ENCODE results near the gene PRDM16.
"Not testable (repeated sequence)": the region's sequence is repeated elsewhere in the genome, so short reads cannot be mapped to it uniquely, and the experiment has no call there.

Gene PRDM16

DNA sequence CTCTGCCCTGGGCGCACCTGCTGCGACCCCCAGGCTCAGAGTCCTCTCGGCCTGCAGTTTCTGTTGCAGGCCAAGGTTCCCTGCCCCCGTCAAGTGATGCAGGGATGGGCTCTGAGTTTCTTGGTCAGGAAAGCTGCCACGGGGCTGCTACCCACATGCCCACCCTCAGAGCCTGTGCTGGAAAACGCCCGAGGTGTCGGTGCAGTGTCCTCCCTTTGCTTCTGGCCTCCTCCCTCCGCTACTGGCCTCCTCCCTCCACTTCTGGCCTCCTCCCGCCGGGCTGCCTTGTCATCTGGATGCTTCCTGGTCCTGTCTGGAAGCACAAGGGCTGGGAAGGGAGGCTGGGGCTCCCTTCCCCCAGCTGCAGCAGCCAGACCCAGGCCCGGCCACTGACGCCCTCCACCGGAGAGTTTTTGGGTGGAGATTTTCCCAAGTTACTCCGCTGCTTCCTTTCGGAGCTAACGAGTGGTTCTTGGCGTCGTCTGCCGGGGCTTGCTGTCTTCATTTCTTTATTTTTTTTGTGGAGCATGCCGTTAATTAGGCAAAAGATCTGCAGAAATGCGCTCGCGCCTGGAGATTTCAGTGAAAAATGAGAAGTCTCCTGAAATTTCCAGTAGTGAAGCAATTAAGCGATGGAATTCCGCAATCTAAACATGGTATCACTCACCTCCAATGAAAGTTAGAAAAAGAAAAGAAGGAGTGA, 17.4 kb downstream of the PRDM16 start:
- Histone ChIP-seq H3K9ac (ENCODE audit: low read length) (no peak overlapping the region), H3K27me3 (ENCODE audit: control insufficient read depth, insufficient read depth, low read length) (no peaks in the 10 kb centered on the region), H3K36me3 (ENCODE audit: control insufficient read depth, insufficient read depth, low read length) (no peaks in the 10 kb centered on the region), H3K4me1 (ENCODE audit: control insufficient read depth, insufficient read depth, low read length) (no peaks in the 10 kb centered on the region), H3K4me3 (ENCODE audit: low read length) (no peak overlapping the region), H3K27ac (ENCODE audit: low read depth, low read length) (no peak overlapping the region)

DNA sequence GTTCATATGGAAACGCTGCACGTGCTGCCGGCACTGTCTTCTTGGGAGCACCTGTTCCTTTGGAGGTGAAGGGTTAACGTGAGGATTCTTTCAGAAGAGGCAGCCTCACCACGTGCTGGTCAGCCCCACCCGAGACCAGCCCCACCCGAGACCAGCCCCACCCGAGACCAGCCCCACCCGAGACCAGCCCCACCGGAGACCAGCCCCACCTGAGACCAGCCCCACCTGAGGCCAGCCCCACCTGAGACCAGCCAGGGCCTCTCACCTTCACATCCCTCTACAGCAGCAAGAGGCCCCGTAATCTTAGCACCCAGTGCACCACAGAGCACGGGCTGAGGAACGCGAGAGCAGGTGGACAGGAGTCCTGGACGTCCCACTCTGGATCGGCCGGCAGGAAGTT, 18.0 kb downstream of the PRDM16 start:
- no peaks in the 10 kb centered on the region for H3K4me1 ChIP-seq (ENCODE audit: control insufficient read depth, insufficient read depth, low read length)
- H3K36me3 ChIP-seq (ENCODE audit: control insufficient read depth, insufficient read depth, low read length): no peaks in the 10 kb centered on the region
- no peak overlapping the region for H3K27ac ChIP-seq (ENCODE audit: low read depth, low read length)
- H3K4me3 ChIP-seq (ENCODE audit: low read length): no peak overlapping the region
- H3K9ac ChIP-seq (ENCODE audit: low read length): no peak overlapping the region
- no peaks in the 10 kb centered on the region for H3K27me3 ChIP-seq (ENCODE audit: control insufficient read depth, insufficient read depth, low read length)

DNA sequence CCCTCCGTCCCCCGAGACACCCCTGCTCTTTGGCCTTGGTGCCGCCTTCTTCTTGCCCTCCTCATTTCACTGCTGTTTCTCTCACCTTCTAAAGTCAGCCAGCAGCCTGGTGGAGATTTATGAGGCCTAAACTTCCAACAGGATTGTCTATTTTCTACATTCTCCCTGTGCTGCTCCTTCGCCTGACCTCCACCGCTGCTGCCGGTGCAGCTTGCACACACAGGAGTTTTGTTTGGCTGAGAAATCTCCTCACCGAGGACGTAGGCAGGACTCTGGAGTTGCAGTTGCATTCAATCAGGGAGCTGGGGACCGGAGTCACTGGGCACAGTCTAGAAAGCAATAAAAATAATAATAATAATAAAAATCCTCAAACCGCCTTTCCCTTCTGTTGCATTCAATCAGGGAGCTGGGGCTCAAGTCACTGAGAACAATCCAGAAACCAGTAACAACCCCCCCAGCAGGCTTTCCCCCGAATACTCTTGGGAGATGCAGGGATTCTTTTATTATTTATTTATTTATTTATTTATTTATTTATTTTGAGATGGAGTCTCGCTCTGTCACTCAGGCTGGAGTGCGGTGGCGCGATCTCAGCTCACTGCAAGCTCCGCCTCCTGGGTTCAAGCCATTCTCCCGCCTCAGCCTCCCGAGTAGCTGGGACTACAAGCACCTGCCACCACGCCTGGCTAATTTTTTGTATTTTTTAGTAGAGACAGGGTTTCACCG, 19.1 kb downstream of the PRDM16 start:
- not testable (repeated sequence) for H3K4me3 ChIP-seq (ENCODE audit: low read length); H3K36me3 ChIP-seq (ENCODE audit: control insufficient read depth, insufficient read depth, low read length); H3K9ac ChIP-seq (ENCODE audit: low read length); H3K27ac ChIP-seq (ENCODE audit: low read depth, low read length); H3K27me3 ChIP-seq (ENCODE audit: control insufficient read depth, insufficient read depth, low read length); H3K4me1 ChIP-seq (ENCODE audit: control insufficient read depth, insufficient read depth, low read length)

DNA sequence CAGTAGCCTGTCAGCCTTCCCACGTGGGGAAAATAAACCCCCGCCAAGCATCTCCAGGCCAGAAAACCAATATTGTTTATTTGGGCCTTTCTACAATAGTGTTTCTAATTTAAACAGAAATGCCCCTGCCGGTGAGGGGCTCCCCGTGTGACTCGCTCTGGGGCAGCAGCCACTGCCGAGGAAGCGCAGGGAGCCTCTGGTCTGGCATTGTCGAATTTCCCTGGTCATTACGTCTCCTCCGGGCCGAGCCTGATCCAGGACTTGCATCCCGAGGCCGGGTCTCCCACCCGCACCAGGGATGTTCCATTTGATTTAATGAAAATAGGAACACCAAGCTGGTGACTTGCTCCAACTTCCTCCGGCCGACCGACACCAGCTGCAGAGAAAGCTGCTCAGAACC, 20.5 kb downstream of the PRDM16 start:
- Histone ChIP-seq H3K9ac (ENCODE audit: low read length) (no peak overlapping the region), H3K36me3 (ENCODE audit: control insufficient read depth, insufficient read depth, low read length) (no peaks in the 10 kb centered on the region), H3K4me3 (ENCODE audit: low read length) (no peak overlapping the region), H3K4me1 (ENCODE audit: control insufficient read depth, insufficient read depth, low read length) (no peaks in the 10 kb centered on the region), H3K27me3 (ENCODE audit: control insufficient read depth, insufficient read depth, low read length) (no peaks in the 10 kb centered on the region), H3K27ac (ENCODE audit: low read depth, low read length) (no peak overlapping the region)

DNA sequence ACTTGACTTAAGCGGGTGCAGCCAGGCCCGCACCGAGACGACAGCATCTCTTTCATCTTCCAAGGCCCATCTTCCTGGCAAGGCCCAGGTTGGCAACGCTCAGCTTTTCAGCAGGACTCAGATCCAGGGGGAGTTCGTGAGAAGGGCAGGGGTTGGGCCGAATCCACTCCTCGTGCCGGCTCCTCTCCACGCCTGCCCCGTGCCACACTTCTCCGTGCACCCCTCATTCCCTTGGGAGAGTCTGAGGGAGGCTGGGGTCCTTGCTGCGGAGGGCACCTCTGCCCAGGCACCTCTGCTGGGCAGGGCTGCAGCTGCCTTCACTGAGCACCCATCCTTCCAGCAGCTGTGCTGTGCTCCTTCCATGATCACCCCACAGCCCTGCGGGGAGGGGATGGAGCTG, 22.3 kb downstream of the PRDM16 start:
- Histone ChIP-seq H3K4me1 (ENCODE audit: control insufficient read depth, insufficient read depth, low read length) (no peaks in the 10 kb centered on the region), H3K27me3 (ENCODE audit: control insufficient read depth, insufficient read depth, low read length) (no peaks in the 10 kb centered on the region), H3K9ac (ENCODE audit: low read length) (no peak overlapping the region), H3K27ac (ENCODE audit: low read depth, low read length) (no peak overlapping the region), H3K36me3 (ENCODE audit: control insufficient read depth, insufficient read depth, low read length) (no peaks in the 10 kb centered on the region), H3K4me3 (ENCODE audit: low read length) (no peak overlapping the region)

DNA sequence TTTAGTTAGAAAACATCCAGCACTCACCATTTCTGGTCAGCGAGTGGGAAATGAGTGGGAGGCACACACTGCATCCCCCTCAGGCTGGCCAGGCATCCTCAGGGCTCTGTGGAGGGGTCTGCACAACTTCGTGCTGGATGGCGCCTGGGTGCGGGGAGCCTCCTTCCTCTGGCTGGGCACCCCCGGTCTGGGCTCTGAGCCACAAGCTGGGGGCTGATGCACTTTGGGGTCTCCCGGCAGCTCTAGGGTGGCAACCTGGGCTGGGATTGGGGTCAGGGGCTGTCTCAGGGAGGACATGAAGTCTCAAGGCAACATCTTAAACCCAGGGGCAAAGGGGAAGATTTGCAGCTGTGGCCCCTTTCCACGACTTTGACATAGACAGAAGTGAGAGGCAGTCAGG, 23.5 kb downstream of the PRDM16 start:
- no peak overlapping the region for H3K9ac ChIP-seq (ENCODE audit: low read length)
- H3K4me1 ChIP-seq (ENCODE audit: control insufficient read depth, insufficient read depth, low read length): no peaks in the 10 kb centered on the region
- no peak overlapping the region for H3K27ac ChIP-seq (ENCODE audit: low read depth, low read length)
- H3K4me3 ChIP-seq (ENCODE audit: low read length): no peak overlapping the region
- H3K27me3 ChIP-seq (ENCODE audit: control insufficient read depth, insufficient read depth, low read length): no peaks in the 10 kb centered on the region
- no peaks in the 10 kb centered on the region for H3K36me3 ChIP-seq (ENCODE audit: control insufficient read depth, insufficient read depth, low read length)

DNA sequence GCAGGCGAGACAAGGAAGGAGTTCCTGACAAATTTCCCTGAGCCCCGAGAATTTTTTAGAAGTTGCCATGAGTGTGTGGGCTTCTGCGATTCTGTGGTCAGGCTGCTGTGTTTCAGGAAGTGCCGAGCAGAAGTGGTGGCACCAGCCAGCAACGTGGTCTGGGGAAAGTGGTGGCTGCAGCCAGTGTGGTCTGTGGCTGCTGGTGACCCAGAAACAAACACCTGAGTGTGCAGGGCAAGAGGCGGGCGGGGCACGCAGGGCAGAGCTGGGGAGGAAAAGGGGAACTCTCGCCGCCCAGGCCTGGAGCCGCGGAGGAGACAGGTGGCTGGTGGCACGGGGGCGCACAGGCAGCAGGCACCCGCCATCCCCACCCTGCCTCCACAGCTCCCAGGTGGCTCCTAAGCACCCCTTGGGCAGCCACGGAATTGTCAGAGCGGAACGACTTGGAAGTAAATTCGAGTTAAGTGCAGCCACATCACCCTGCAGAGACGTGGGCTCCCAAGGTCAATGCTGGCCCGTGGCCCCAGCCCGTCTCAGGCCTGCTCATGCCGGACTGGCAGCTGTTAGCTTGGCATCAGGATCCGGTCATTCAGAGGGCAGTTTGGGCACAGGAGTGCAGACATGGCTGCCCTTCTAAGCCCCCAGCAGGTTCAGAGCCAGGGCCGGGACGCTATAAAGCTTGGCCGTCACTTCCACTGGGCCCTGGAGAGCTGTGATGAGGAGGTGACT, 25.1 kb downstream of the PRDM16 start:
- Histone ChIP-seq H3K9ac (ENCODE audit: low read length) (no peak overlapping the region), H3K36me3 (ENCODE audit: control insufficient read depth, insufficient read depth, low read length) (no peaks in the 10 kb centered on the region), H3K4me1 (ENCODE audit: control insufficient read depth, insufficient read depth, low read length) (no peaks in the 10 kb centered on the region), H3K4me3 (ENCODE audit: low read length) (no peak overlapping the region), H3K27ac (ENCODE audit: low read depth, low read length) (no peak overlapping the region), H3K27me3 (ENCODE audit: control insufficient read depth, insufficient read depth, low read length) (no peaks in the 10 kb centered on the region)

DNA sequence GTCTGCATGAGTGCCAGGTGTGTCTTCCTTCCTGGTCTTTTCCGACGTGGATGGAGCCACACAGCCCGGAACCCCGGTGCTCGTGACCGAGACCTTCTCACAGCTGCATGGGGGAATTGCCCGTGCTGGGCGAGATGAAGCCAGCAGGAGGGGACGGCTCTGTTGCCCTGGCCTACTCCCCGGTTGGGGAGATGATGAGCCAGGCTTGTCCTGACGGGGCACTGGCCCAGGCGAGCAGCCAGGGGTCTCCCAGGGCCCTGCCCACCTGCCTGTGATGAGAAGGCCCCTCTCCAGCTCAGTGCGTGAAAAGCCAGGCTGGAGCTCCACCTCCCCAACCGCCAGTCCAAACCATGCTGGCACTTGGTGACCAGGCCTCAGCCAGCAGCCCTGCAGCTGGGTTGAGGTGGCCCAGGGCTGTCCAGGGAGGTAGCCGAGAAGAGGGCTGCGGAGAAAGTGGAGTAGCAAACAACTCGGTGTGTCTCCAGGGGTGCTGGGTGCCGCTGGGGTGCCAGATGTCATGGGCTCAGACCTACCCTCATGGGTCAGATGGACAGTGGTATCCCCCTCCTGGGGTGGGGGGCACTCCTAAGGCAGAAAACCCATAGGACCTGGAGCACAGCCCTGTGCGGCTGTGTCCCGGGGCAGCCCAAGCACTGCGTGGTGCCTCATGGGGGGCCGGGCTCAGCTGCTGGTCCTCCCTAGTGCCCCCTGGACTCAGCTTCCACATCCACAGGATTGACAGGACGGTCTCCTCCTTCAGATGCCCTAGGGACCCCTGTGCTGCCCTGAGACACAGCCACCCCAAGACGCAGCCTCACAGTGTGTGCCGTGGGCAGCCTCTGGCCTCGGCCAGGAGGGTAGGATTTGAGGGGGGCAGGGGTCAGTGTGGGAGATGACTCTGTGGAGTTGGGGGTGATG, 26.1 kb downstream of the PRDM16 start:
- H3K36me3 ChIP-seq (ENCODE audit: control insufficient read depth, insufficient read depth, low read length): no peaks in the 10 kb centered on the region
- no peaks in the 10 kb centered on the region for H3K27me3 ChIP-seq (ENCODE audit: control insufficient read depth, insufficient read depth, low read length)
- H3K4me3 ChIP-seq (ENCODE audit: low read length): no peak overlapping the region
- no peaks in the 10 kb centered on the region for H3K4me1 ChIP-seq (ENCODE audit: control insufficient read depth, insufficient read depth, low read length)
- no peak overlapping the region for H3K27ac ChIP-seq (ENCODE audit: low read depth, low read length)
- H3K9ac ChIP-seq (ENCODE audit: low read length): no peak overlapping the region

DNA sequence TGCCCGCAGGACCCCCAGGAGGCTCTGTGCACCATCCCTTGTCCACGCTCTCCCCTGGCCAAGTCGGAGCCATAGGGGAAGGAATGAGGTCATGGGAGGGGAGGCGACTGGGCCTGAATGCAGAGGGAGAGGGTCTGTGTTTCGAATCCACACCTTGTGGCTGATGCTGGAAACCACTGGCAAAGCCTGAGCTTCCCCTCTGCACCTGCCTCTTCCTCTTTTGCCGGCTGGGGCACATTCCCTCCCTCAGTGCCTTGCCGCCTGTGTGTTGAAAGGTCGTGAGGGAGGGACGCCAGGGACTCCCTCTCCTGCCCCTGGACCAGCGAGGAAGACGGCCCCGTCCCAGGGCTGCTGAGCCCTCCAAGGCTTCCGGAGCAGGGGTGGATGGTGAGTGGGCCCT, 27.3 kb downstream of the PRDM16 start:
- no peaks in the 10 kb centered on the region for H3K27me3 ChIP-seq (ENCODE audit: control insufficient read depth, insufficient read depth, low read length)
- H3K27ac ChIP-seq (ENCODE audit: low read depth, low read length): no peak overlapping the region
- H3K4me1 ChIP-seq (ENCODE audit: control insufficient read depth, insufficient read depth, low read length): no peaks in the 10 kb centered on the region

DNA sequence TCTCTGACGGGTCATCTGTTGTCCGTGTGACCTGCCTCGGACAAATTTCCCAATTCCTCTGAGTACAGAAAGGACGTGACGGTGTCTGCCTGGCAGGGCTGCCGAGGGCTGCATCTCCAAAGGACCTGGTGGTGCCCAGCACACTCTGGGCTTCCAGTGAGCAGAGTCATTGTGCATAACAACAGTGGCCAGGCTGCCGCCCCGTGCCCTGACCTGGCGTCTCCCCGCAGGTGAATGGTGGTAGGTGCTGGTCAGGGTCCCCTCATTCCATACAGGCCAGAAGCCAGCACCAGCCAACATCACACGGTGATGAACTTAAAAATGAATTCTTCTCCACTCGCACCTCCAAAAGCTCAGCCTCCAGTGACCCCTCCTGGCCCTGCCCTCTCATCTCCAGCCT, 28.2 kb downstream of the PRDM16 start:
- Histone ChIP-seq H3K36me3 (ENCODE audit: control insufficient read depth, insufficient read depth, low read length) (no peaks in the 10 kb centered on the region), H3K27ac (ENCODE audit: low read depth, low read length) (no peak overlapping the region), H3K9ac (ENCODE audit: low read length) (no peak overlapping the region), H3K4me1 (ENCODE audit: control insufficient read depth, insufficient read depth, low read length) (no peaks in the 10 kb centered on the region), H3K4me3 (ENCODE audit: low read length) (no peak overlapping the region), H3K27me3 (ENCODE audit: control insufficient read depth, insufficient read depth, low read length) (no peaks in the 10 kb centered on the region)

More for the DNA sequence above, 27.3 kb downstream of the PRDM16 start:
- Histone ChIP-seq H3K36me3 (ENCODE audit: control insufficient read depth, insufficient read depth, low read length) (no peaks in the 10 kb centered on the region), H3K9ac (ENCODE audit: low read length) (no peak overlapping the region), H3K4me3 (ENCODE audit: low read length) (no peak overlapping the region)

DNA sequence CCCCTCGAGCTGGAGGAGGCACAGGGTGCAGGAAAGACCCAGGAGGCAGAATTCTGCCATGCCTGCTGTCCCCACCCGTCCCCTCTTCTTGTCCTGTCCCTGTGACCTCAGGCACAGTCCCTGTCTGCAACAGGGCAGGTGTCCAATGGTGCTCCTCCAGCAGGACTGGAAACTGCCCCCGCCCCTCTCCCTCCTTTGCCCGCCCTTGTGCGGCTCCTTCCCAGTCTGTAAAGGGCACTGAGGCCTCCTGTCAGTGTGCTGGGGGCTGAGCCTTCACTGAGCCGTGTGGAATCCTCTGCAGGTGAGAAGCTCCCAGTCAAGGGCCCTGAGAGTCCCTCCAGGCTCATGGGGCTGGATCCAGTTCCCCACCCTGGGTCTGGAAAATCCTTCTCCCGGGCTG, 28.9 kb downstream of the PRDM16 start:
- H3K9ac ChIP-seq (ENCODE audit: low read length): no peak overlapping the region
- H3K4me1 ChIP-seq (ENCODE audit: control insufficient read depth, insufficient read depth, low read length): no peaks in the 10 kb centered on the region
- H3K4me3 ChIP-seq (ENCODE audit: low read length): no peak overlapping the region
- no peaks in the 10 kb centered on the region for H3K27me3 ChIP-seq (ENCODE audit: control insufficient read depth, insufficient read depth, low read length)
- no peaks in the 10 kb centered on the region for H3K36me3 ChIP-seq (ENCODE audit: control insufficient read depth, insufficient read depth, low read length)
- no peak overlapping the region for H3K27ac ChIP-seq (ENCODE audit: low read depth, low read length)

DNA sequence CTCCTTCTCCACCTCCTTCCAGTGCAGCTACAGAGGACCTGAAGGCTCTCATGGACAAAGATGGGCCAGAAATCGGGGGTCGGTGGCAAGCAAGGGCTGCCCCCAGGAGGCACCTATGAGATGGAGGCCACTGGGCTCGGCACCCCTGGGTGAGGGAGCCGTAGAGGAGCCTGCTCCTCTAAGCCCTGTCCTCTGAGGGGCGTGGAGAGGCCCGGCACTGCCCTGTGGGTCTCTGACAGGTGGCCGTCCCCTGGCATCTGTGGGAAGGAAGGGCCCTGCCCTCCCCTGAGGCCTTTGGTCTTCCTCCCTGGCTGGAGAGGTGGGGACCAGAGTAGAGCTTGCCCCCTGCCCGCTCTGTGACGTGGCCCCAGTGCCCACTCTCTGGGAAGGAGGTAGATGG, 30.9 kb downstream of the PRDM16 start:
- no peak overlapping the region for H3K9ac ChIP-seq (ENCODE audit: low read length)
- H3K4me1 ChIP-seq (ENCODE audit: control insufficient read depth, insufficient read depth, low read length): no peaks in the 10 kb centered on the region
- H3K36me3 ChIP-seq (ENCODE audit: control insufficient read depth, insufficient read depth, low read length): no peaks in the 10 kb centered on the region
- no peaks in the 10 kb centered on the region for H3K27me3 ChIP-seq (ENCODE audit: control insufficient read depth, insufficient read depth, low read length)
- H3K27ac ChIP-seq (ENCODE audit: low read depth, low read length): no peak overlapping the region
- H3K4me3 ChIP-seq (ENCODE audit: low read length): no peak overlapping the region

Data from rectal smooth muscle tissue (tissue), 1 donor.